ENCODE data around the gene OPA1.

GRCh38 chr3:193638833-193639232, 45.8 kb downstream of the OPA1 start:
- TF ChIP-seq ZNF274 (IDR thresholded peaks at IDR 0.05; ENCODE audit: low read depth, low read length), result no peak
- TF ChIP-seq YY1 (IDR thresholded peaks at IDR 0.05; ENCODE audit: insufficient read depth, insufficient read length), result no peak
